K562 (cell line): Measurements from ENCODE around the gene APOC4. TPM values are rescaled to one million over a fixed set of nuclear protein-coding genes. Genes with fewer than 3 reads are reported as not detected.
A peak's percentile ranks its signal among the peaks of the same experiment; 100 is the strongest.

Experiments
- ATAC-seq: fragments of 200-7000 bp; cut with Tn5 transposase; 3 replicates; pipeline ENCODE4 v1.9.1; 2020; ENCODE audit warnings: moderate library complexity
- BruUV-seq: library from RNA; stranded (reverse); fragments of 400-500 nt; replicated peaks from 2 replicates; lab custom pipeline; 2021; lab: Mats Ljungman, UMichigan
- CTCF ChIA-PET: fragments of 300-600 bp; formaldehyde crosslinking; extraction: SDS; loops from one replicate; lab custom pipeline; 2021; ENCODE audit warnings: low intra/inter-chr PET ratio; lab: Yijun Ruan, JAX
- POLR2A ChIA-PET: fragments of 300-600, 350-650 bp; sonication (Branson Sonifier 250); formaldehyde crosslinking; extraction: SDS; loops from one replicate; lab custom pipeline; 2021; ENCODE audit warnings: antibody characterized with exemption, inconsistent platforms; lab: Yijun Ruan, JAX
- DNase-seq, 4 experiments: peaks; one replicate each; pipeline versions ENCODE4 v3.0.0 to v3.0.0-alpha.2; 2011 to 2018; ENCODE audit warnings: low spot score in 3 of 4, mixed read lengths in 3 of 4; ENCODE audit errors: extremely low read depth in 1 of 4
- FAIRE-seq: peaks from 2 replicates; lab custom pipeline; 2011; peaks lifted over from hg19 to GRCh38; lab: Jason Lieb, UNC
- H2AFZ ChIP-seq: 2 replicates; pipeline ENCODE4 v1.6.0; 2011; ENCODE audit warnings: low read depth, low read length, control low read depth, inconsistent platforms
- H3K27ac ChIP-seq: fragments of 200-600 bp; 3 replicates; pipeline ENCODE4 v1.8.0; 2011; ENCODE audit warnings: low read depth, mild to moderate bottlenecking, control low read depth, inconsistent platforms, low read length, moderate library complexity, mixed read lengths; ENCODE audit errors: extremely low read depth
- H3K27me3 ChIP-seq, 2 experiments: fragments of 300-600 bp in 1 of 2; 2 replicates in 1 of 2; 3 replicates in 1 of 2; pipeline versions ENCODE4 v1.6.0 to v1.8.0; 2011; ENCODE audit warnings: inconsistent platforms in 2 of 2, low read length in 2 of 2, mild to moderate bottlenecking in 1 of 2, mixed read lengths in 1 of 2, moderate library complexity in 1 of 2; ENCODE audit not compliant: control insufficient read depth in 2 of 2, insufficient read depth in 2 of 2
- H3K36me3 ChIP-seq: fragments of 300-600 bp; 3 replicates; pipeline ENCODE4 v1.8.0; 2011; ENCODE audit warnings: mild to moderate bottlenecking, low read length, inconsistent platforms; ENCODE audit not compliant: control insufficient read depth, insufficient read depth
- H3K4me1 ChIP-seq, 2 experiments: fragments of 200-600 bp in 1 of 2; replicated peaks in 1 of 2; 2 replicates in 1 of 2; 3 replicates in 1 of 2; pipeline versions ENCODE4 v1.5.1 to v1.8.0; 2011; ENCODE audit warnings: inconsistent platforms in 2 of 2, low read length in 2 of 2, mild to moderate bottlenecking in 1 of 2, mixed read lengths in 1 of 2, moderate library complexity in 1 of 2; ENCODE audit not compliant: control insufficient read depth in 2 of 2, insufficient read depth in 2 of 2
- H3K4me2 ChIP-seq: 2 replicates; pipeline ENCODE4 v1.6.1; 2011; ENCODE audit warnings: low read length, control low read depth, inconsistent platforms, mixed read lengths; ENCODE audit not compliant: insufficient read depth
- H3K4me3 ChIP-seq: fragments of 200-600 bp; sonication (generic), shearing (Covaris generic); 2 replicates; pipeline ENCODE4 v1.5.1; 2016; ENCODE audit warnings: control low read depth, inconsistent platforms
- H3K79me2 ChIP-seq: fragments of 200-600 bp; 3 replicates; pipeline ENCODE4 v1.8.0; 2011; ENCODE audit warnings: low read length, inconsistent platforms; ENCODE audit not compliant: control insufficient read depth, insufficient read depth
- H3K9ac ChIP-seq, 2 experiments: 2 replicates each; pipeline versions ENCODE4 v1.6.0 to v1.6.1; 2011; ENCODE audit warnings: low read depth in 2 of 2, low read length in 2 of 2, control low read depth in 1 of 2, inconsistent platforms in 1 of 2, mild to moderate bottlenecking in 1 of 2, mixed read lengths in 1 of 2; ENCODE audit not compliant: insufficient read depth in 1 of 2
- H3K9me1 ChIP-seq: one replicate; pipeline ENCODE4 v1.6.0; 2011; ENCODE audit warnings: inconsistent platforms, mild to moderate bottlenecking, low read length, moderate library complexity; ENCODE audit not compliant: control insufficient read depth, insufficient read depth
- H3K9me3 ChIP-seq: replicated peaks from 2 replicates; pipeline ENCODE4 v1.5.1; 2011; ENCODE audit warnings: low read depth, low read length, inconsistent platforms; ENCODE audit not compliant: control insufficient read depth, insufficient read depth
- H4K20me1 ChIP-seq: replicated peaks from 2 replicates; pipeline ENCODE4 v1.6.1; 2011; ENCODE audit warnings: low read length, inconsistent platforms, mixed read lengths; ENCODE audit not compliant: control insufficient read depth, insufficient read depth
- BCOR ChIP-seq: fragments of 450-650 bp; IDR thresholded peaks from 2 replicates; pipeline ENCODE4 v1.6.1; 2016
- CBX8 ChIP-seq: fragments of 200-600 bp; sonication (generic); IDR thresholded peaks from 2 replicates; pipeline ENCODE4 v1.6.1; 2012; ENCODE audit warnings: borderline replicate concordance, mixed run types, low read depth, mild to moderate bottlenecking, moderate library complexity, mixed read lengths, low read length, control low read depth, inconsistent platforms; ENCODE audit not compliant: poor library complexity, severe bottlenecking; ENCODE audit errors: extremely low read depth
- CTCF ChIP-seq, 3 experiments: IDR thresholded peaks in 2 of 3; conservative IDR thresholded peaks in 1 of 3; 2 replicates each; pipeline ENCODE4 v1.5.1; 2011 to 2012; ENCODE audit warnings: low read length in 3 of 3, mild to moderate bottlenecking in 3 of 3, control low read depth in 2 of 3, improper control_type of control experiment in 1 of 3, inconsistent platforms in 1 of 3, low read depth in 1 of 3, mixed read lengths in 1 of 3, moderate library complexity in 1 of 3; ENCODE audit not compliant: insufficient read depth in 2 of 3
- E2F3 ChIP-seq: fragments of 250-450 bp; sonication (Bioruptor Pico); IDR thresholded peaks from 2 replicates; pipeline ENCODE4 v1.4.0; 2020; ENCODE audit warnings: mild to moderate bottlenecking
- GABPB2 ChIP-seq: fragments of 250-450 bp; sonication (Bioruptor Pico); conservative IDR thresholded peaks from 2 replicates; pipeline ENCODE4 v1.5.1; 2021; ENCODE audit warnings: mild to moderate bottlenecking
- GTF2A2 ChIP-seq: IDR thresholded peaks from 2 replicates; pipeline ENCODE4 v1.6.1; 2016; ENCODE audit warnings: mild to moderate bottlenecking, missing genetic modification characterization, missing compliant biosample characterization
- KLF6 ChIP-seq: fragments of 250-450 bp; sonication (Bioruptor Pico); IDR thresholded peaks from 2 replicates; pipeline ENCODE4 v1.4.0; 2020; ENCODE audit warnings: mild to moderate bottlenecking, moderate library complexity, borderline replicate concordance
- MCM3 ChIP-seq: fragments of 450-650 bp; IDR thresholded peaks from 2 replicates; pipeline ENCODE4 v1.6.1; 2016
- NBN ChIP-seq: fragments of 450-650 bp; IDR thresholded peaks from 2 replicates; pipeline ENCODE4 v1.6.1; 2016; ENCODE audit warnings: low read depth, mild to moderate bottlenecking
- NR2C2 ChIP-seq, 2 experiments: fragments of 200-800 bp in 1 of 2; sonication (Bioruptor generic) in 1 of 2; sonication (generic) in 1 of 2; formaldehyde crosslinking in 1 of 2; IDR thresholded peaks; 2 replicates each; pipeline versions ENCODE4 v1.6.1 to v1.8.0; 2016 to 2022; ENCODE audit warnings: mild to moderate bottlenecking in 1 of 2, missing compliant biosample characterization in 1 of 2, missing genetic modification characterization in 1 of 2, missing genetic modification reagents in 1 of 2
- SREBF1 ChIP-seq: fragments of 150-350 bp; IDR thresholded peaks from 2 replicates; pipeline ENCODE4 v1.6.1; 2014; ENCODE audit warnings: antibody characterized with exemption, low read depth, low read length, borderline replicate concordance
- TEAD2 ChIP-seq: fragments of 450-650 bp; IDR thresholded peaks from 2 replicates; pipeline ENCODE4 v1.6.1; 2016; ENCODE audit warnings: missing genetic modification characterization, control low read depth, missing compliant biosample characterization
- ZBED1 ChIP-seq: IDR thresholded peaks from 2 replicates; pipeline ENCODE4 v1.6.1; 2014
- ZNF766 ChIP-seq: fragments of 200-800 bp; sonication (Bioruptor generic); conservative IDR thresholded peaks from 2 replicates; pipeline ENCODE4 v1.6.1; 2016; ENCODE audit warnings: missing genetic modification characterization, missing compliant biosample characterization
- WGBS: fragments of 100-300 bp; shearing (Covaris generic); methylation state at CpG from one replicate; pipeline ENCODE4 v1.1.6; 2016; ENCODE audit warnings: low coverage, mixed read lengths; ENCODE audit not compliant: insufficient coverage; ENCODE audit errors: missing lambda C conversion rate; 5-methylcytosine and 5-hydroxymethylcytosine counted together
- in situ Hi-C: fragments of 300-500 bp; cut with MboI; formaldehyde crosslinking; loops from 4 replicates; pipeline ENCODE4 v1.15.0; 2018; ENCODE audit warnings: inconsistent platforms, mixed read lengths
- intact Hi-C: fragments of 100-400 bp; cut with micrococcal nuclease; formaldehyde crosslinking; loops from 2 replicates; pipeline ENCODE4 v1.14.2; 2022
- polyA plus RNA-seq, 8 experiments: library from polyadenylated mRNA; depleted of rRNA in 4 of 8; stranded (reverse) in 5 of 8; unstranded in 3 of 8; fragments of >200 nt; fragmentation: Nextera tagmentation in 2 of 8; fragmentation: Illumina TruSeq in 1 of 8; extraction: Ambion mirVana in 2 of 8; extraction: Trizol in 1 of 8; gene quantifications; 2 replicates each; pipeline versions ENCODE4 v1.2.1 to v1.2.3, GENCODE V29; 2011 to 2014; ENCODE audit warnings: inconsistent platforms in 1 of 8, missing spikeins in 1 of 8
- total RNA-seq, 7 experiments: library from RNA; depleted of rRNA in 6 of 7; stranded (reverse); fragments of >200 nt in 6 of 7; fragmentation: Illumina TruSeq in 2 of 7; extraction: Trizol in 2 of 7; gene quantifications; 2 replicates each; pipeline versions ENCODE4 v1.2.1 to v1.2.3, GENCODE V29; 2011 to 2021; ENCODE audit warnings: low replicate concordance in 1 of 7
- TF ChIP-seq, protein P1 (sequence below): fragments of 450-650 bp; IDR thresholded peaks from 2 replicates; pipeline ENCODE4 v1.6.1; 2016; ENCODE audit warnings: missing biosample characterization, missing genetic modification characterization
- TF ChIP-seq, protein P2 (sequence below): fragments of 250-450 bp; sonication (Bioruptor Pico); IDR thresholded peaks from 2 replicates; pipeline ENCODE4 v1.8.0; 2022; ENCODE audit warnings: moderate library complexity, mild to moderate bottlenecking, inconsistent platforms

APOC4 gene
- total and polyA plus RNA-seq, 9 of the 15 experiments (the other 6 are each of a cell fraction or from before 2014, with no cell fraction given), result 0.46 TPM; not detected in 8

- intact Hi-C loops, result loop anchor here (1.0 kb wide), 1 partner anchor 48 kb away; no protein-coding TSS in a partner anchor
- in situ Hi-C loops, result loop anchor here (5.0 kb wide), 1 partner anchor 39 kb away; the partner anchor contains the start of gene APOC1
- peaks cover 22% of the 10 kb centered on the region for H3K79me2 ChIP-seq
- FAIRE-seq, result peak; percentile 75
- H3K9ac ChIP-seq, result peak overlapping the region in 1 of 2 experiments; percentile 69; a peak in 1 of 4 replicates
- H4K20me1 ChIP-seq, result peaks cover 11% of the 10 kb centered on the region; the same call in 1 of the 2 replicates
- no peak overlapping the region for H3K4me2 ChIP-seq
- 45% methylated on average over 13 of the region's 13 CpGs for WGBS
- H3K4me3 ChIP-seq, result no peak overlapping the region
- no peaks in the 10 kb centered on the region for H3K27me3 ChIP-seq
- peak; percentile 25; the same call in 2 of the 3 replicates for ATAC-seq
- ChIA-PET POLR2A (interaction anchor here (0.7 to 1.0 kb wide), 2 partner anchors 37 to 74 kb away, joined by 3 read pairs; partner anchors contain the start of gene APOC1), CTCF (interaction anchor here (0.6 to 2.3 kb wide), 6 partner anchors 37 to 533 kb away, joined by 3 to 27 read pairs (median 4); partner anchors contain the start of genes APOC1 and APOE)
- BruUV-seq, result no TSS peak
- DNase-seq, result peak; percentile 75 to 87 (median 79)
- H3K27ac ChIP-seq, result no peak overlapping the region
- H3K4me1 ChIP-seq, result peaks cover 7 to 29% of the 10 kb centered on the region in 2 experiments; a peak in 4 of 5 replicates
- H3K36me3 ChIP-seq, result no peaks in the 10 kb centered on the region
- no peak overlapping the region for H2AFZ ChIP-seq
- H3K9me3 ChIP-seq, result no peaks in the 10 kb centered on the region
- peaks cover 1% of the 10 kb centered on the region for H3K9me1 ChIP-seq
- TF ChIP-seq, protein P1, sequence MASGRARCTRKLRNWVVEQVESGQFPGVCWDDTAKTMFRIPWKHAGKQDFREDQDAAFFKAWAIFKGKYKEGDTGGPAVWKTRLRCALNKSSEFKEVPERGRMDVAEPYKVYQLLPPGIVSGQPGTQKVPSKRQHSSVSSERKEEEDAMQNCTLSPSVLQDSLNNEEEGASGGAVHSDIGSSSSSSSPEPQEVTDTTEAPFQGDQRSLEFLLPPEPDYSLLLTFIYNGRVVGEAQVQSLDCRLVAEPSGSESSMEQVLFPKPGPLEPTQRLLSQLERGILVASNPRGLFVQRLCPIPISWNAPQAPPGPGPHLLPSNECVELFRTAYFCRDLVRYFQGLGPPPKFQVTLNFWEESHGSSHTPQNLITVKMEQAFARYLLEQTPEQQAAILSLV (tag), result no peak
- TF ChIP-seq BCOR (no peak), ZBED1 (no peak), ZNF766 (no peak), CBX8 (no peak), TEAD2 (no peak), NBN (no peak), NR2C2 (CRISPR knock-in tag; IDR thresholded peaks at IDR 0.05) (no peak), NR2C2 (tag; IDR thresholded peaks at IDR 0.05) (no peak), KLF6 (CRISPR knock-in tag) (no peak), GTF2A2 (tag) (no peak), E2F3 (no peak), GABPB2 (CRISPR knock-in tag) (no peak), MCM3 (no peak), SREBF1 (no peak), CTCF (IDR thresholded peaks at IDR 0.05 in 2 of 3, conservative IDR thresholded peaks at IDR 0.05 in 1 of 3; ENCODE audit: insufficient read depth in 2 of 3, low read depth in 1 of 3, low read length in 3 of 3) (peak; percentile 72 to 85 (median 83))
- TF ChIP-seq, protein P2, sequence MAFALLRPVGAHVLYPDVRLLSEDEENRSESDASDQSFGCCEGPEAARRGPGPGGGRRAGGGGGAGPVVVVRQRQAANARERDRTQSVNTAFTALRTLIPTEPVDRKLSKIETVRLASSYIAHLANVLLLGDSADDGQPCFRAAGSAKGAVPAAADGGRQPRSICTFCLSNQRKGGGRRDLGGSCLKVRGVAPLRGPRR (CRISPR knock-in tag), result no peak
Measured at GRCh38 chr19:44951179-44952159, 9.4 kb downstream of the APOC4 start.
